ENCODE data around the gene TYK2. TPM values are rescaled to one million over a fixed set of nuclear protein-coding genes. Genes with fewer than 3 reads are reported as not detected.

Gene TYK2
- total RNA-seq, 2 donors from 2014 or later: 72.4 to 168 TPM

GRCh38 chr19:10334588-10335351 lies 45.6 kb downstream of the TYK2 start:
- peak overlapping the region; percentile 65 to 91 (median 86) for H3K27ac ChIP-seq
- peaks cover 29% of the 10 kb centered on the region for H3K4me1 ChIP-seq
- intact Hi-C loops (cut with DNase I): no loop called here
- H3K9me3 ChIP-seq: no peaks in the 10 kb centered on the region
- ATAC-seq: peak; percentile 84
- WGBS, 2 donors: 12 to 32% methylated on average over 17 to 59 of the region's 59 CpGs
- H3K27me3 ChIP-seq: no peaks in the 10 kb centered on the region
- DNase-seq: peak; percentile 98
- H3K4me3 ChIP-seq: peak overlapping the region; percentile 30 to 35
- peaks cover 0 to 8% of the 10 kb centered on the region in 2 donors for H3K36me3 ChIP-seq (replicated peaks in 1 of 2; ENCODE audit: insufficient read depth in 1 of 2, low read depth in 2 of 2)
- TF ChIP-seq POLR2A (IDR thresholded peaks at IDR 0.05) (peak; percentile 50 to 84 (median 81)), CTCF (IDR thresholded peaks at IDR 0.05) (peak in 2 of 7 experiments; percentile 1 to 15)

- TF ChIP-seq CTCF (IDR thresholded peaks at IDR 0.05) (peak in 2 of 7 experiments; percentile 6 to 12), POLR2A (IDR thresholded peaks at IDR 0.05) (no peak)
- Histone ChIP-seq H3K27me3 (no peaks in the 10 kb centered on the region), H3K9me3 (no peaks in the 10 kb centered on the region), H3K27ac (peak overlapping the region; percentile 65 to 91 (median 86)), H3K4me3 (peak overlapping the region; percentile 30 to 35), H3K4me1 (peaks cover 29% of the 10 kb centered on the region), H3K36me3 (replicated peaks in 1 of 2; ENCODE audit: insufficient read depth in 1 of 2, low read depth in 2 of 2) (peaks cover 0 to 15% of the 10 kb centered on the region in 2 donors)
- 7 to 11% methylated on average over 11 to 43 of the region's 44 CpGs for WGBS, 2 donors
- intact Hi-C loops (cut with DNase I): no loop called here
- ATAC-seq: peak; percentile 5
- DNase-seq: peak in 2 of 4 donors; percentile 26 to 29
These were observed 46.4 kb downstream of the TYK2 start for GRCh38 chr19:10333758-10334587.

GRCh38 chr19:10332965-10333757 lies 47.2 kb downstream of the TYK2 start, which contains the start of gene RAVER1:
TSS of gene RAVER1 (minus strand) at chr19:10333529. CDS start at chr19:10333507, 22 bp downstream.
- 0 to 2% methylated on average over 14 to 81 of the region's 82 CpGs for WGBS, 2 donors
- peak; percentile 98 for DNase-seq
- Histone ChIP-seq H3K36me3 (replicated peaks in 1 of 2; ENCODE audit: insufficient read depth in 1 of 2, low read depth in 2 of 2) (peaks cover 0 to 22% of the 10 kb centered on the region in 2 donors), H3K4me3 (peak within 1 kb of the TSS; percentile 57 to 80), H3K4me1 (peaks cover 29% of the 10 kb centered on the region), H3K27me3 (no peaks in the 10 kb centered on the region), H3K9me3 (no peaks in the 10 kb centered on the region), H3K27ac (peak within 1 kb of the TSS; percentile 65 to 91 (median 86))
- peak; percentile 93 for ATAC-seq
- intact Hi-C loops (cut with DNase I): no loop called here
- TF ChIP-seq CTCF (IDR thresholded peaks at IDR 0.05) (peak in 1 of 7 experiments; percentile 17), POLR2A (IDR thresholded peaks at IDR 0.05) (peak; percentile 61 to 87 (median 81))

GRCh38 chr19:10332158-10332964 lies 48.0 kb downstream of the TYK2 start:
- H3K9me3 ChIP-seq: no peaks in the 10 kb centered on the region
- no peak for DNase-seq
- ATAC-seq: no peak
- WGBS, 2 donors: 28 to 43% methylated on average over 5 to 18 of the region's 18 CpGs
- H3K27me3 ChIP-seq: no peaks in the 10 kb centered on the region
- intact Hi-C loops (cut with DNase I): no loop called here
- H3K4me3 ChIP-seq: peak overlapping the region; percentile 57 to 80
- peaks cover 29% of the 10 kb centered on the region for H3K4me1 ChIP-seq
- peak overlapping the region in 3 of 4 donors; percentile 64 to 91 (median 90) for H3K27ac ChIP-seq
- H3K36me3 ChIP-seq (replicated peaks in 1 of 2; ENCODE audit: insufficient read depth in 1 of 2, low read depth in 2 of 2): peaks cover 0 to 28% of the 10 kb centered on the region in 2 donors
- TF ChIP-seq CTCF (IDR thresholded peaks at IDR 0.05) (no peak), POLR2A (IDR thresholded peaks at IDR 0.05) (no peak)

Data from body of pancreas (tissue), 4 donors.